Measurements from ENCODE around the gene VKORC1. TPM values are rescaled to one million over a fixed set of nuclear protein-coding genes. Genes with fewer than 3 reads are reported as not detected.
"Not testable (repeated sequence)": the region's sequence is repeated elsewhere in the genome, so short reads cannot be mapped to it uniquely, and the experiment has no call there.

The VKORC1 gene
- 304 TPM for polyA plus RNA-seq (2013, experiment 1 of 2; ENCODE audit: insufficient read length)
- 280 TPM for polyA plus RNA-seq (2013, experiment 2 of 2; ENCODE audit: insufficient read length)

DNA sequence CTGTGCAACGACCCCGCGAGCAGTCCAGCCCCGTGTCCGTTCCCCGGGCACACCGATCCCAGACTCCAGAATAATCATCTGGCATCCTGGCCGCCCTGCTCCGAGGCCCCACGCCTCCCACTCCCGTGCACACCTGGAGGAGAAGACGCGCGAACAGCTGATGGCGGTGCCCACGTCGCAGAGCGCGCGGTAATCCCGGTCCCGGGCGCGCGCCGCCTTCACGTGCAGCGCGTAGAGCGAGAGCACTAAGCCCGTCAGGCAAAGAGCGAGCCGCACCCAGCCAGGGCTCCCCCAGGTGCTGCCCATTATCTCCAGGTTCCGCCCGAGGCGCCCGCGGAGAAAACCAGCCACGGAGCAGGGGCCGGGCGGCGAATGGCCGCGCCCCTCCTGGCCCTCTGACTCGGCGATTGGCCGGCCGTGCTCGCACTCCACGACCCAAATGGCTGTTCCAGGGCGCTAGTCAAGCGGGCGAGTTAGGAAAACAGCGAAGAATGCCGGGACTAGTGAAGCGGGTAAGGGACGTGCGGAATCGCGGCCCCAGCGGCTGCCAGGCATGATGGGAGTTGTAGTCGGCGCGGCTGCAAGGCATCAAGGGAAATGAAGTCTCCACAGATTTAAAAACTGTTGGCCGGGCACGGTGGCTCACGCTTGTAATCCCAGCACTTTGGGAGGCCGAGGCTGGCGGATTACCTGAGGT is at the start of gene VKORC1:
VKORC1 (minus strand) TSS at position 374 of the 697 bp plus-strand sequence; CDS start at position 306, 68 bp downstream.
- peak; percentile 98 for DNase-seq

DNA sequence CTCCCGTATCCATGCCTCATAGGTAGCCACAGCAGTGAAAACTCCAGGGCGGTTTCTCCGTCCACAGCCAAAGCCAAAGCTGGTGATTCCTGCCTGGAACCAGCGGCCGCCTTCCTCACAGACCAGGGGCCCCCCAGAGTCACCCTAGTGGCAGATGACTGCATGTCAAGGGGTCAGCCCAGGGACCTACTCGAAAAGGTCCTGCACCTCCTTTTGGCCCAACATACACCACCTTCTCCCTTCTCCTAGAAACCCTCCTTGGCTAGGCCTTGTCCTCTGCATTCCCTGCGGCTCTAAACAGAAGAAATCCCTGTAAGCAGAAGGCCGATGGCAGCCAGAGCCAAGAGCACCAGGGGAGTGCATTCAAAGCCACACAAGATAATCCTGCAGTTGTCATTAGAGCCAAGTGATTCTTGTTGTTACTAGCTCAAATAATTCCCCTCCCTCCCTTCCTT is 49.1 kb upstream of the VKORC1 start:
- no peak for DNase-seq

DNA sequence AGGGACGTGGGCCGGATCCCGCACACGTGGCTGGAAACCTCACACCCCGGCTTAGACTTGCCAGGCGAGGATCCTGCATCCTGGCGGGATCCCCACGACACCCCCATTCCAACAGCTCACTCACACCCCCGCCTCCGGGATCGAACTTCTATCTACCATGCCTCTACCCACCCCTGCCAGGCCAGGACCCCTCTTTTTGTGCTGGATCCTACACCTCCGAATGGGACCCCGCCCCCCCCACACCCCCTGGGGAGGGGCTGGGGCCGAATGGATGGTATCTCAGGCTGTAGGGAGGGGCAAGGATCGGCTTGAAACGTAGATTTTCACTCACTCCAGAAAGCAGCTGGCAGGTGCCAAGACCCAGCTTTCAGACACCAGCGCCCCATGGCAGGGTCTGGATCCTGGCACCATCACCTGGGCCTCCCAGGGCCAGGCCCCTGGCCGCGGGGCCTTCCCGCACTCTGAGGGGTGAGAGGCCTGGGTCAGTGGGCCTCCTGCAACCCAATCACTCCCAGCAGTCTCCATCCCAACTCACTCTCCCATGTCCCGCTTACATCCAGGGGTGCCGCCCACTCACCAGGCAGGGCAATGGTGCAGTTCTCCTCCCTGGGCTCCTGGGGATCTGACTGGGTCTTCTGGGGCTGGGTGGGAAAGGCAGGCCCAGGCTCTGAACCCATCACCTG is 48.6 kb upstream of the VKORC1 start:
- DNase-seq = no peak

DNA sequence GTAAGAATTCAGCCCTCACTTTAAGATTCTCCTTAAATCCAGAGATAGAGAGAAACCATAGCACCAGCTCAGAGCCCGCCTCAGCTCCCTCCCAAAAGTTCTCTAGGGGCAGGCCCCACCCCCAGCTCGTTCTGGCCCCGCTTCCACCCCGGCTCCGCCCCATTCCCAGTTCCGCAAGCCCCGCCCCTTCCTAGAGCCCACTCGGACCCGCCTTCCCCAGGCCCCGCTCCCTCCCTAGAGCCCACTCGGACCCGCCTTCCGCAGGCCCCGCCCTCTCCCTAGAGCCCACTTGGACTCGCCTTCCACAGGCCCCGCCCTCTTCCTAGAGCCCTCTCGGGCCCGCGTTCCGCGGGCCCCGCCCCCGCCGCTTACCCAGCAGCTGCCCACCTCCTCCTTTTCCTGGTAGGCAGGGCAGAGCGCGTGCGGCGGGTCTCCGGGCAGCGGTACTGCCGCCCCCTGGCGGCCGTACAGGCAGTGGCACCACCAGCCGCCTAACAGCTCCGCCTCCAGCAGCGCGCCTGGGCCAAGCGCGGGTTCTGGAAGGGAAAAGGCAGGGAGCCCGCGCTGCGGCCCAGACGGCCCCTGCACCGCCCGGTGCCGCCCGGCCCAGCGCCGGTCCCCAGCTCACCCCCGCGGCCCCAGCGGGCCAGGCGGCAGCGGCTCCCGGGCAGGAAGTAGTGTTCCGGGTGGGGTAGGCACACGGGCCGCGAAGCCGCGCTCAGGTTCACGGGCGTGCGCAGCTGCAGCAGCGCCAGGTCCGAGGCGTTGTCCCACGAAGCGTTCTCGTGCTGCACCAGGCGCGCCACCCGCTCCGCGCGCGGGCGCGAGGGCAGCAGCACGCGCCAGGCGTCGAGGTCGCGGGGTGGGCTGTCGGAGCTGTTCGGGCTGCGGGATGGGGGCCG is 47.8 kb upstream of the VKORC1 start:
- peak; percentile 99 for DNase-seq

DNA sequence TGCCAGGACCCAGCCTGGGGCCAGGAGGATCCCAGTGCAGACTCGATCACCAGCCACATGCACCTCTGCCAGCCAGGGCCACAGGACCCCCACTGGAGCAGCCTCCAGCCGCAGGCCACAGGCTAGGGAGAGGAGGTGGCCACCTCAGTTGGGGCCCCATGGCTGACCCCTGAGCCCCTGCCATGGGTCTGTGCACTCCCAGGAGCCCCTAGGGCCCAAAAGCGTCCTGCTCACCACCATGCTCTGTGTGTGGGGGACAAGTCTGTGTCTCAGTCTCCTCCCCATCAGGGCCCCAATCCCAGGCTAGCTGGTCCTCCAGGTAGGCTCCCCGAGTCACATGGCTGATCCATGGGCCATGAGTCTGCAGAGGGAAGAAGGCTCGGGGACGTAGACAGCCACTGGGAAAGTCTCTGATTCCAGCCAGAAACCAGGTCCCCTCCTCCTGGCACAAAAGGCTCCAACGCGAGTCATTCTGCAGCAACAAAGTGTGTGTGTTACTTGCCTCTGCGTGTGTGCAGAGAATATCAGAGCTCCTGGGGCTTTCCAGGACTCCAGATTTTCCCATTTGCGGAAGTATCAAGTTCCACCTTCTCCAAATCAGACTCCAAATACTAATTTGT is 47.0 kb upstream of the VKORC1 start:
- no peak for DNase-seq

DNA sequence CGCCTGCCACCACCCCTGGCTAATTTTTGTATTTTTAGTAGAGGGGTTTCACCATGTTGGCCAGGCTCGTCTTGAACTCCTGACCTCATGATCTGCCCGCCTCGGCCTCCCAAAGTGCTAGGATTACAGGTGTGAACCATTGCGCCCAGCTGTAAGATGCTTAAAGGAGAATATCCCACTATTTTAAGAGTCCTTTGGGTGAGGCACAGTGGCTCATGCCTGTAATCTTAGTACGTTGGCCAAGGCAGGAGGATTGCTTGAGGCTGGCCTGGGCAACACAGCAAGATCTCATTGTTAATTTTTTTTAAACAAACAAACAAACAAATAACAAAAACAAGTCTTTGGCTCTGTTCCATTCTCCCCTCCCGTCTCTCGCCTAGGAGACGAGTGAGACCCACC is 46.5 kb upstream of the VKORC1 start:
- DNase-seq = not testable (repeated sequence)

DNA sequence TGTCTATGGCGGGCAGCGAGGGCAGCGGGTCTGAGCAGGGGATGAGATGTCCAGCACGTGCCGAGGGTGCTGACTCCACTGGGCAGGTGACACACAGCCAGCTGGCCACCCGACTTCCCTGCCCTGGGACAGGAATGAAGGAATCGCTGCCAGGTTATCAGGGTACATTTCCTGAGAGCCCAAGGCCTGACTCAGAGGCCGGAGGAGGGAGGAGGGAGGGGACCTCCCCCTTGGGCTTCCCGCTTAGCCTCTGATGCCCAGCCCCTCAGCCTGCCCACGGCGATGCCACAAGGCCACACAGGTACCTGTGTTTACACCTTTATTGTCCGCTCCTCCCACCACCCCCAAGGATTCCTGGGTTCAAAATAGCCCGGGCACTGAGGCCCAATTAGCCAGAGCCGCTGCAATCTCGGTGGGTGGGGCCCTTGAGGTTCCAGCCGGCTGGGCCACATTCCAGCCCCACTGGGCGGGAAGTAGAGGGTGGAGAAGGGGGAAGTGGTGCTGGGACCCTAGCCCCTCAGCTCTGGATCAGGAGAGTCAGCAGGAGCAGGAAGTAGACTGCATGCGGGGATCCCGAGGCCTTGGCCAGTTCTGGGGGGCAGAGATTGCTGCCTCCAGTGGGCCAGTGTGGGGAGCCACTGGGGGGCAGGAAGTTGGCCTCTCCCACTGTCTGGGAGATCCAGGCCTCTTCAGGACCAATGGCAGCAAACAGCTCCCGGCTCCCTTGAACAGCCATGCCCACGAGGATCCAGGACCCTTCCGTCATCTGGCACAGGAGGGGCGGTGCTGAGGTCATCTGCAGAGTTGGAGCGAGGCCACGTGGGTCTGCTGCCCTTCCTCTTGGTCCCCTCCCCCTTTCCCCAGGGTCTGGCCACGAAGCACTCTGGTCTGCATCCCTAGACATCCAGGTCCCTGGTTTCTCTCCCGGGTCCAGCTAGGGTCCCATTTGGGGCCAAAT is 44.3 kb upstream of the VKORC1 start:
- peak; percentile 49 for DNase-seq

DNA sequence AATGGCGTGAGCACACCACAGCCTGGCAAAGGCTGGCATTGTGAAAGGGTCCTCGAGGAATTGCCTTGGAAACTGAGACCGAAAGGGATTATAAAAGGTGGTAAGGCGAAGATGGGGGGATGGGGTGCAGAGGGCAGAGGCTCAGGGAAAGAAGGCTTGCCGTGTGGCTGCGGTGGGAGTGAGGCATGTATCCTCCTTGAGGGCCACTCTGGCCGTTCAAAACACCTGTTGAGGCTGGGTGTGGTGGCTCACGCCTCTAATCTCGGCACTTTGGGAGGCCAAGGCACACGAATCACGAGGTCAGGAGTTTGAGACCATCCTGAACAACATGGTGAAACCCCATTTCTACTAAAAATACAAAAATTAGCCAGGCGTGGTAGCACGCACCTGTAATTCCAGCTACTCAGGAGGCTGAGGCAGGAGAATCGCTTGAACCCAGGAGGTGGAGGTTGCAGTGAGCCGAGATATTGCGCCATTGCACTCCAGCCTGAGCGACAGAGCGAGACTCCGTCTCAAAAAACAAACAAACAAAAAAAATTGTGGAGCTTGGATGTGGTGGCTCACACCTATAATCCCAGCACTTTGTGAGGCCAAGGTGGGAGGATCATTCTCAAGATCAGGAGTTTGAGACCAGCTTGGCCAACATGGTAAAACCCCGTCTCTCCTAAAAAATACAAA is 42.4 kb upstream of the VKORC1 start:
- not testable (repeated sequence) for DNase-seq

DNA sequence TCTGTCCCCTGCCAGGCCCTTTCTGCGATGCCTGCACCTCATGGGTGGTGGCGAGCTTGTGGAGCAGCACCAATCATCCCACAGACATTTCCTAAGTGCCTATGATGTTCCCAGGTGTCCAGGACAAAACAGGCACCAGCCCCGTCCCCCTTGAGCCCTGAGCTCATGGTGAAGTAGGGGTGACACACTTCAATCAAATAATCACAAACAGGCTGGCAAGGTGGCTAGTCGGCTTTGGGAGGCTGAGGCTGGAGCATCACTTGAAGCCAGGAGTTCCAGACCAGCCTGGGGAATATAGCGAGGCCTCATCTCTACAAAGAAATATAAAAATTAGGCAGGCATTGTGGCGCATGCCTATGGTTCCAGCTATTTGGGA is 41.7 kb upstream of the VKORC1 start:
- DNase-seq = no peak

DNA sequence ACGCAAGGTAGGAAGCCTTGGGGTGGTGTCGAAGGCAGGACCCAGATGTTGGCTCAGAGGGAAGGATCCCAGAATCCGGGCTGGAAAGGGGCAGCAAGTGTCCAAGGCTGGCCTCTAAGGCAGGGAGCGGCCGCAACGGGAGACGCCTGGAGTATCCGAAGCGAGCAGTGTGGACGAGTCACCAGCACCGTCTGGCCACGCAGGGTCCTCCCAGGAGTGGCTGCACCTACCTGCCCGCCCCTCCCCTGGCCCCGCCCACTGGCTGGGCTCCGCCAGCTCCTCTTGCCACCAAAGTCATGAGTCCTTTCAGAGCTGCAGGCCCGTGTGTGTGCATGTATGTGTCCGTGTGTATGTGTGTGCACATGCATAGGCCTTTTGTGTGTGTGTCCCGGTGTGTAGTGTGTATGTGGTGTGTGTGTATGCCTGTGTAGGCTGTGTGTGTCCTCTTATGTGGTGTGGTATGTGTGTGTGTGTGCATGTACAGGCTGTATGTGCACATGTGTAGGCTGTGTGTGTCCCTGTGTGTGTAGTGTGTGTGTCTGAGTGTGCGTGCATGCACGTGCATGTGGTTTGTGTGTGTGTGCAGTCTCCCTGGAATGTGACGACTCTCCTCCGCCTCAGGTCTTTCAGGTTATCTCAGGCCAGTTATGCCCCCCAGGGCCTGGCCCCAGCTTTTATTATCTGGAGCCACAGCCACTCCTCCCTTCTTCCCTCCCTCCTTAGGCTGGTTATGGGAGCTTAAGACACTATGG is 41.1 kb upstream of the VKORC1 start, which contains the start of gene PRSS8:
PRSS8 (minus strand) TSS at position 193 of the 752 bp plus-strand sequence. CDS start 229 bp downstream, outside the sequence.
- no peak for DNase-seq

DNA sequence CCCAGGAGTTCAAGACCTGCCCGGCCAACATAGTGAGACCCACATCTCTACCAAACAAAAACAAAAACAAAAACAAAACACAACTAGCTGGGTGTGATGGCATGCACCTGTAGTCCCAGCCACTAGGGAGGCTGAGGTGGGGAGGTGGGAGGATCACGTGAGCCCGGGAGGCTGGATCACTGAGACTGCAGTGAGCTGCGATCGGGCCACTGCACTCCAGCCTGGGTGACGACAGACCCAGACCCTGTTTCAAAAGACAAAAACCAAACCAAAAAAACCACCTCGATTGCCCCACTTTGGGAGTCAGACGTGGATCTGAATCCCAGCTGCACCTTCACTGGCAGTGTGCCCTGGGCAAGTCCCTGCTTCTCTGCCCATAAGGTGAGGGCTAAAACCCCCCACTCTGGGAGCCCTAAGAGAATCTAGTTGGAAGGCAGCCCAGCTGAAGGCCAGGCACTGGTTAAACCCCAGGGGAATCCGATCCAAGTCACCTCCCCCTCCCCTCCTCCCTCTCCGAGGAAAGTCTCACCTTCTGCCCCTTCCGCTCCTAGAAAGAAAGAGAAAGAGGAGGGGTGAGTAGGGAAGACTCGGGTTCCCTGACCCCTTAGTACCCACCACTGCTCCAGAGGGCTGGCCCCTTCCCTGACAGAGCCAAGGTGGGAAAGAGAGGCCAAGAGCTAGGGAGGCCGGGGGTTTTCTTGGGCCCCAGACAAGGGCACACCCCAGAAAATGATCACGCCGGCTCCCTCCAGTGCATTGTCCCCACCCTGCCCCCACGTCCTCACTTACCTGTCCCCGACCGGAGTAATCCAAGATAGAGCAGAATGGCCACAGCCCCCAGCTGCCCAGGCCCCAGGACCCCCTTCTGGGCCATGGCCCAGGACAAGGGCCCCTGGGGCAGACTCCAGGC is 40.3 kb upstream of the VKORC1 start:
- DNase-seq = no peak

DNA sequence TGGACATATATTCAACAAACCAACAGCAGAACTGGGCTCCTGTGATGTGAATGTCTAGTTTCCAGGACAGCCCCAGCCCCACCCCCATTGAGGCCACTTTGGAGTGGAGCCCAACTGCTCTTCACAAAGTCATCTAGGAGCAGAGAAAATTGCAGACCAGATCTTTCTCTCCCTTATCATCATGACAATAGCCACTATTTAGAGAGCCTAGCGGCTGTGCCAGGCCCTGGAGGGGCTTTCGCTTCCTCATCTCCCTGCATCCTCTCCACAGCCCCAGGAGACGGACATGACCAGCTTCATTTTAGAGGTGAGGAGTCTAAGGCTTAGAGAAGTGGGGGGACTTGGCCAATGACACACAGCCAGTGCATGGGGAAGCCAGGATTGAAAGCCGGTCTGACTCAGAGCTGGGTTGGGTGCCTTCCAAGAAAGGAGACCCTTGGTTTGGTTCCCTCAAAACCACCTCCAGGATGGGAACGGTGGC is 39.5 kb upstream of the VKORC1 start:
- DNase-seq = no peak

DNA sequence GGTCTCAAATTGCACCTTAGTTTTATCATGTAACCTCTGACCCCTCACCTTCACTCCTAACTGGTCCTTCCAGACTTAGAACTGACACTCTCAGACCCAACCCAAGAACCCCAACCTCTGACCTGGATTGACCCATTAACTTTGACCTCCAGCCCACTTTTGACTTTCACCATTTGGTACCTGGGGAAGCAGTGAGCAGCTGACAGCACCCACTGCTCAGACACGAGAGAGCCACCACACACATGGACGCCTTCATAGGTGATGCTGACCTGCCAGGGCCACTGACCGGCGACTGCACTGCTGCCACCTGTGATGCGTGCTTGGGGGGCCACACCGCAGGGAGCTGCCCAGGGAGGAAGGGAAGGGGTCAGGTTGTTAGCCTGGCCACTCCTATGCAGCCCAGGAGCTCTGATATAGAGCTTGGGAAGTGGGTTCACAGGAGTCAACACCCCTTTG is 38.5 kb upstream of the VKORC1 start:
- no peak for DNase-seq

DNA sequence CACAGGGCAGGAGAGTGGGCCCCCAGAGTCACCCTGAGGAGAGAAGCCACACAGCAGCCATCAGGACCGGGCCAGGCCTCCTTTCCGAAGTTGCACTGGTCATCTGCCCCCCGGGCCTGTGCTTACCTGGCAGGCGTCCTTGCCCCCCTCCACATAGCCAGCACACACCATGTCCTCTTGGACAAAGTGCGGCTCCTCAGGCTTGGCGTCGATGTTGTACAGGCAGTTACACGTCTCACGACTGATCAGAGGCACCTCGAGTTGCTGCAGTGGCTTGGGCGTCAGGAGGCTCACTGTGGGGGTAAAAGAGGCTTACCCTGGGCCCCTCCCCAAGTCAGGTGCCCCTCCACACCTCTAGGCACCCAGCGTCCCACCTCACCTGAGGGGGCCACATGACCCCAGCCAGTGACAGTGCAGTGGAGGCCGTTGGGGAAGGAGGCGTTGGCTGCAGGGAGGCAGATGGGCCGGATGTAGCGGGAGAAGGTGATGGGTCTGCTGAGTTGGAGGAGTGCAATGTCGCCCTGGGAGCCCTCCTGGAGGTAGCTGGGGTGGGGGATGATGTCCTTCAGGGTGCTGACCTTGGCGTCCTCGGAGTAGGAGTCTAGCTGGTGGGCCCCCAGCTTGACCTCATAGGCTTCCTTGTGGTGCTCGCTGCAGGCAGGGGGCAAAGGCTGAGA is 37.8 kb upstream of the VKORC1 start:
- DNase-seq = no peak

DNA sequence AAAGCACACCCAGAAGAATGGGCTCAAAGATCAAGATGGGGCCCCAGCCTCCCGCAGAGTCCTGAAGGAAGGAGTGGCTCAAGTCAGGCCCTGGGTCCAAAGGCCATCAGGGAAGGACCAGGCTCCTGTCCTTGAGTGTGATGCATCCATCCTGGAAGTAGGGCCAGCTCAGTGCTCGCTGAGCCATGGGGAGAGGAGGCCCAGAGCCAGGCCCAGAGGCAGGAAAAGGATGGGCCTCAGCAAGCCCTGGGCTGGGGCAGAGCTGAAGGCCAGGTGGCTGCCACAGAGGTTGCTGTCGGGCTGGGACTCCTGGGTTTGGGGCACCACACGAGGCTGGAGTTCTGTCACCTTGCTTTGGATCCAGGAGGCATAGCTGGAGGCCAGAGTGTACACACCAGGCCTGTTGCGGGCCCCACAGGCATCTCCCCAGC is 37.3 kb upstream of the VKORC1 start:
- DNase-seq = no peak

DNA sequence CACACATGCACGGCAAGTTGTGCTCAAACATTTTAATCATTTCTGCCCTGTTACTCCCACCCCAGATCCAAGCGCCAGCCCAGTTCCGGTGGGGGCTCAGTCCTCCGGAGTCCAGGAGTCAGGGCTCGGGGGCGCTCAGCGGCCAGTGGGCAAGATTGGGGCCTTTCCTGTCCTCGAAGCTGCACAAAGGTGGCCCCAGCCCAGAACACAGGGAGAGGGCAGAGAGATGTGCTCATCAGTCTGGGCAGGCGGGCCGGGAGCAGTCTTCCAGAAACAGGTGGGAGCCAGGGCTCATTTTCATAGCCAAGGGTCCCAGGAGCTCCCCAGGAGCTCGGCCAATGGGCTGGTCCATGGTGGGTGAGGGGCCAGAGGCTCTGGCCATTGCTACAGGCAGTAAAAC is 36.8 kb upstream of the VKORC1 start:
- no peak for DNase-seq

DNA sequence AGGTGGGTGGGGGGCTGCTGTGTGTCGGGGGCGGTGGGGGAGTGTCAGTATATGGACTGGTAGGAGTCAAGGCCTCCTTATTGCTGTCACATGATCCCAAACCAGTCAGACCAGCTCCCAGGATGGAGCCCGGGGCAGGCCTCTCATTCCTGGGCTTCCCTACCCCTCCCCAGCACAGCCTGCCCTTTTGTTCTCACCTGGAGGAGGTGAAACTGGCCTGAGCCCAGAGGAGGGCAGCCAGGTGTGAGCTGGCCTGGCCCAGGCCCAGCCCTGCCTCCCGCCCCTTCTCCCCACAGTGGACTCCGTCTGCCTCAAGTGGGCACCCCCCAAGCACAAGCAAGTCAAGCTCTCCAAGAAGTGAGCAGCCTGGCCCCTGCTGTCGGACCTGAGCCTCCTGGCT is 36.3 kb upstream of the VKORC1 start:
- DNase-seq = no peak

Data from fibroblast of skin of scalp (primary cell).